Ureter (tissue), 1 donor: ENCODE data around the gene TCF15. TPM values are rescaled to one million over a fixed set of nuclear protein-coding genes. Genes with fewer than 3 reads are reported as not detected.

ENCODE experiments used
- DNase-seq: peaks from one replicate; pipeline ENCODE4 v3.0.0-alpha.2; 2020; ENCODE audit warnings: low spot score
- total RNA-seq: library from RNA; stranded (reverse); gene quantifications from one replicate; pipeline ENCODE4 v1.2.4, GENCODE V29; 2023
- donor health status: DM: yes; HTN: yes; CAD: no.

Gene TCF15
- total RNA-seq, 1 donor from 2014 or later, result 0.65 TPM

- no peak for DNase-seq
Observed at GRCh38 chr20:611047-611842, 1.1 kb upstream of the TCF15 start.

GRCh38 chr20:609371-609964 lies 641 bp downstream of the TCF15 start:
- no peak for DNase-seq

- no peak for DNase-seq
Observed at GRCh38 chr20:608970-609369, 1.1 kb downstream of the TCF15 start.

- no peak for DNase-seq
Observed at GRCh38 chr20:607476-607875, 2.6 kb downstream of the TCF15 start.

GRCh38 chr20:605237-605636 lies 4.9 kb downstream of the TCF15 start:
- no peak for DNase-seq

- DNase-seq, result no peak
Observed at GRCh38 chr20:603116-603640, 6.9 kb downstream of the TCF15 start.

- no peak for DNase-seq
Observed at GRCh38 chr20:602111-602970, 7.8 kb downstream of the TCF15 start.

GRCh38 chr20:600736-601135 lies 9.4 kb downstream of the TCF15 start:
- DNase-seq, result no peak

GRCh38 chr20:600141-600540 lies 10.0 kb downstream of the TCF15 start:
- no peak for DNase-seq

- DNase-seq, result no peak
Observed at GRCh38 chr20:598133-598850, 11.8 kb downstream of the TCF15 start.

GRCh38 chr20:597560-597959 lies 12.5 kb downstream of the TCF15 start:
- no peak for DNase-seq

GRCh38 chr20:595330-596308 lies 14.5 kb downstream of the TCF15 start:
- DNase-seq, result no peak

GRCh38 chr20:592506-592905 lies 17.6 kb downstream of the TCF15 start:
- no peak for DNase-seq

- DNase-seq, result no peak
Observed at GRCh38 chr20:591941-592340, 18.2 kb downstream of the TCF15 start.

GRCh38 chr20:588932-589672 lies 21.0 kb downstream of the TCF15 start:
- no peak for DNase-seq

- DNase-seq, result no peak
Observed at GRCh38 chr20:588476-588875, 21.6 kb downstream of the TCF15 start.

GRCh38 chr20:584971-585301 lies 25.2 kb downstream of the TCF15 start:
- DNase-seq, result no peak

- DNase-seq, result no peak
Observed at GRCh38 chr20:584161-584970, 25.7 kb downstream of the TCF15 start.

GRCh38 chr20:582204-582603 lies 27.9 kb downstream of the TCF15 start:
- DNase-seq, result no peak
